HG02938 (cell line): ENCODE results near the gene HTR3B.

Experiments
- ATAC-seq: cut with Tn5 transposase; IDR thresholded peaks from one replicate; pipeline ENCODE4 v1.9.1; 2021; ENCODE audit warnings: mild to moderate bottlenecking, moderate library complexity; ENCODE audit not compliant: unreplicated experiment

The HTR3B gene

GRCh38 chr11:113989381-113989780, 84.8 kb downstream of the HTR3B start:
- ATAC-seq, result no peak

- ATAC-seq, result no peak
Measured at GRCh38 chr11:113989916-113990315, 85.3 kb downstream of the HTR3B start.

DNA sequence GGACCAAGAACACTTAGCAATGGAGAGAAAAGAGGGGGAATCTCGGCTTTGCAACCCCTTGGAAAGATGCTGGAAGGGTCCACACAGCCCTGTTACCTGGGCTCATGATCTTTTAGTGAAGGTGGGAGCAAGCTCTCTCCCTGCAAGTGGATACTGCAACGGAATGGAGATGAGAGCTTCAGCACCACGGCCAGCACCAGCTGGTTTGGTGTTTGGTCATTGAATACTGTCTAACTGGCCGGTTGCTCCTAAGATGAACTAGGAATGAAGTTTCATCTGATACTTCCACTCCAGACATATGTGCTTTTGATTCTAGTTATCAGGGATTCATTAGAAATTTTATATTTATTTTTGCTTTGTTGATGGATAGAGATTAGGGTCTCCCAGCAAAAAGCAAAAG, 86.6 kb downstream of the HTR3B start:
- no peak for ATAC-seq

GRCh38 chr11:113991718-113992458, 87.3 kb downstream of the HTR3B start:
- ATAC-seq, result no peak

DNA sequence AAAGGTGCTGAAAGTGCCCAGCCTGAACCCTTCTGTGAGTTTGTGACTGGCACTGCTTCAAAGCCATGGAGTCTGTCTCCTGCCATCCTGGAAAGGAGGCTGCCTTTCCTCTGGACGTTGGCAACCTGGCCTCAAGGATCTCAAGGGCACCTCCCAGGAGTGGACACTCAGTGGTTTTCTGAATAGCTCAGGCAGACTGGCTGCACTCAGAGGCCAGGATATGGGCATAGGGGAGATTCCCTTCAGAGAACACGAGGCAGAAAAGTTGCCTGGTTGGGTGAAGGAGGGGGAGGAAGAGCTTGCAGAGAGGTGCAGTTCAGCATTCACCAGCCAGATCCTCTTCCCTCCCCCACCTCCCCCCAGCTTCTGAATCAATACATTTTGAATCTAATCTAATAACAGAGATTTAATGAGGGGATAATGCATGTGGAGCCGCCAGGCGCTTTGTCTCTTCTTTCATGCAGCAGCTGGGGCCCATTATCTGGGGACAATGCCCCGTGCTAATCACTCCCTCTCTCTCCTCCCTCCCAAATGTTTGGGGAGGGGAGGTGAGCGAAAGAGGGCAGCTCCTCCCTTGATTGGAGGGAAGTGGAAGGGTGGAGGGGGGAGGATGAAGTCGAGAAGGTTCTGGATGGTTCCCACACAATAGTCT, 88.0 kb downstream of the HTR3B start:
- ATAC-seq, result no peak

GRCh38 chr11:113994077-113994954, 89.7 kb downstream of the HTR3B start:
- ATAC-seq, result no peak
